Neuron (in vitro differentiated cells): ENCODE results near the gene KRTAP4-11.
"Not testable (repeated sequence)": the region's sequence is repeated elsewhere in the genome, so short reads cannot be mapped to it uniquely, and the experiment has no call there.

Experiments
- H2AFZ ChIP-seq: one replicate; pipeline ENCODE4 v1.6.1; 2013; ENCODE audit warnings: low read depth, mild to moderate bottlenecking, inconsistent platforms, low read length, moderate library complexity
- H3K27me3 ChIP-seq: one replicate; pipeline ENCODE4 v1.6.1; 2013; ENCODE audit warnings: low read length; ENCODE audit not compliant: insufficient read depth
- H3K36me3 ChIP-seq: one replicate; pipeline ENCODE4 v1.6.1; 2013; ENCODE audit warnings: low read length; ENCODE audit not compliant: insufficient read depth
- H3K4me1 ChIP-seq: one replicate; pipeline ENCODE4 v1.6.1; 2013; ENCODE audit warnings: low read length; ENCODE audit not compliant: insufficient read depth
- H3K4me3 ChIP-seq: 2 replicates; pipeline ENCODE4 v1.5.1; 2013; ENCODE audit warnings: mild to moderate bottlenecking, low read length, moderate library complexity
- H3K9me3 ChIP-seq: one replicate; pipeline ENCODE4 v1.6.1; 2013; ENCODE audit warnings: low read length

KRTAP4-11 gene

GRCh38 chr17:41118721-41119120 is 548 bp upstream of the KRTAP4-11 start:
- no peaks in the 10 kb centered on the region for H3K36me3 ChIP-seq
- no peak overlapping the region for H3K4me3 ChIP-seq
- H3K9me3 ChIP-seq = no peaks in the 10 kb centered on the region
- H3K27me3 ChIP-seq = peaks cover 2% of the 10 kb centered on the region
- H2AFZ ChIP-seq = no peak overlapping the region
- peaks cover 7% of the 10 kb centered on the region for H3K4me1 ChIP-seq

GRCh38 chr17:41116297-41116696 is 1.9 kb downstream of the KRTAP4-11 start:
- Histone ChIP-seq H3K27me3 (peaks cover 2% of the 10 kb centered on the region), H3K36me3 (no peaks in the 10 kb centered on the region), H2AFZ (no peak overlapping the region), H3K4me1 (peaks cover 7% of the 10 kb centered on the region), H3K4me3 (no peak overlapping the region), H3K9me3 (no peaks in the 10 kb centered on the region)

- Histone ChIP-seq H3K36me3 (no peaks in the 10 kb centered on the region), H3K27me3 (peaks cover under 1% of the 10 kb centered on the region), H2AFZ (no peak overlapping the region), H3K9me3 (no peaks in the 10 kb centered on the region), H3K4me3 (no peak overlapping the region), H3K4me1 (peaks cover 7% of the 10 kb centered on the region)
Observed at GRCh38 chr17:41111151-41111885, 6.9 kb downstream of the KRTAP4-11 start.

GRCh38 chr17:41108728-41109386 is 9.3 kb downstream of the KRTAP4-11 start:
- not testable (repeated sequence) for H3K4me3 ChIP-seq, H3K4me1 ChIP-seq, H2AFZ ChIP-seq, H3K9me3 ChIP-seq, H3K27me3 ChIP-seq, H3K36me3 ChIP-seq

- Histone ChIP-seq H3K9me3 (no peaks in the 10 kb centered on the region), H3K4me1 (no peaks in the 10 kb centered on the region), H3K36me3 (no peaks in the 10 kb centered on the region), H2AFZ (no peak overlapping the region), H3K27me3 (no peaks in the 10 kb centered on the region), H3K4me3 (no peak overlapping the region)
Observed at GRCh38 chr17:41107941-41108450, 10.2 kb downstream of the KRTAP4-11 start.

GRCh38 chr17:41105347-41105746 is 12.8 kb downstream of the KRTAP4-11 start, which contains the start of gene KRTAP4-9:
TSS of gene KRTAP4-9 (plus strand) at chr17:41105389. CDS start at chr17:41105389, 0 bp downstream.
- H3K9me3 ChIP-seq, H3K27me3 ChIP-seq, H3K36me3 ChIP-seq, H2AFZ ChIP-seq, H3K4me1 ChIP-seq, H3K4me3 ChIP-seq: not testable (repeated sequence)

- H2AFZ ChIP-seq, H3K4me1 ChIP-seq, H3K36me3 ChIP-seq, H3K9me3 ChIP-seq, H3K27me3 ChIP-seq, H3K4me3 ChIP-seq: not testable (repeated sequence)
Observed at GRCh38 chr17:41104386-41105038, 13.7 kb downstream of the KRTAP4-11 start.

GRCh38 chr17:41103896-41104295 is 14.3 kb downstream of the KRTAP4-11 start:
- no peak overlapping the region for H3K4me3 ChIP-seq
- no peaks in the 10 kb centered on the region for H3K4me1 ChIP-seq
- H3K36me3 ChIP-seq = no peaks in the 10 kb centered on the region
- H2AFZ ChIP-seq = no peak overlapping the region
- no peaks in the 10 kb centered on the region for H3K27me3 ChIP-seq
- H3K9me3 ChIP-seq = no peaks in the 10 kb centered on the region

GRCh38 chr17:41101586-41102259 is 16.4 kb downstream of the KRTAP4-11 start, which contains the start of gene KRTAP4-16:
TSS of gene KRTAP4-16 (minus strand) at chr17:41102209. CDS start at chr17:41102209, 0 bp downstream.
- H3K27me3 ChIP-seq = peaks cover 3% of the 10 kb centered on the region
- no peak within 1 kb of the TSS for H2AFZ ChIP-seq
- H3K4me1 ChIP-seq = no peaks in the 10 kb centered on the region
- no peaks in the 10 kb centered on the region for H3K36me3 ChIP-seq
- no peaks in the 10 kb centered on the region for H3K9me3 ChIP-seq
- H3K4me3 ChIP-seq = no peak within 1 kb of the TSS

GRCh38 chr17:41099682-41100480 is 18.3 kb downstream of the KRTAP4-11 start:
- not testable (repeated sequence) for H3K27me3 ChIP-seq, H3K4me3 ChIP-seq, H2AFZ ChIP-seq, H3K9me3 ChIP-seq, H3K36me3 ChIP-seq, H3K4me1 ChIP-seq

- Histone ChIP-seq H3K4me1 (no peaks in the 10 kb centered on the region), H3K36me3 (no peaks in the 10 kb centered on the region), H3K27me3 (peaks cover 3% of the 10 kb centered on the region), H3K9me3 (no peaks in the 10 kb centered on the region), H2AFZ (no peak overlapping the region), H3K4me3 (no peak overlapping the region)
Observed at GRCh38 chr17:41098481-41098880, 19.7 kb downstream of the KRTAP4-11 start.

GRCh38 chr17:41098042-41098441 is 20.1 kb downstream of the KRTAP4-11 start, which contains the start of gene KRTAP4-8:
TSS of gene KRTAP4-8 (minus strand) at chr17:41098142. CDS start at chr17:41098084, 58 bp downstream.
- H2AFZ ChIP-seq = no peak within 1 kb of the TSS
- no peaks in the 10 kb centered on the region for H3K9me3 ChIP-seq
- H3K27me3 ChIP-seq = peaks cover 3% of the 10 kb centered on the region
- H3K36me3 ChIP-seq = no peaks in the 10 kb centered on the region
- H3K4me1 ChIP-seq = no peaks in the 10 kb centered on the region
- H3K4me3 ChIP-seq = no peak within 1 kb of the TSS
